Measurements from ENCODE around the gene EMP1.

The EMP1 gene

GRCh38 chr12:13173012-13173932 is 23.3 kb upstream of the EMP1 start:
- Histone ChIP-seq H3K27ac (ENCODE audit: low read length) (peak overlapping the region; percentile 46), H3K27me3 (ENCODE audit: control insufficient read depth in 1 of 2, insufficient read depth in 2 of 2, low read length in 2 of 2) (peaks cover 0 to 3% of the 10 kb centered on the region in 2 donors), H3K4me1 (ENCODE audit: control insufficient read depth, insufficient read depth, low read length) (peaks cover 3% of the 10 kb centered on the region), H3K4me3 (ENCODE audit: low read length in 2 of 2) (no peak overlapping the region), H3K9ac (ENCODE audit: low read length in 2 of 2) (no peak overlapping the region), H3K9me3 (ENCODE audit: control insufficient read depth in 2 of 2, low read length in 2 of 2) (no peaks in the 10 kb centered on the region), H3K36me3 (ENCODE audit: control insufficient read depth in 2 of 2, insufficient read depth in 2 of 2, low read length in 2 of 2) (no peaks in the 10 kb centered on the region)

- H3K4me3 ChIP-seq (ENCODE audit: low read length in 2 of 2), result no peak overlapping the region
- H3K9me3 ChIP-seq (ENCODE audit: control insufficient read depth in 2 of 2, low read length in 2 of 2), result no peaks in the 10 kb centered on the region
- peaks cover 3% of the 10 kb centered on the region for H3K4me1 ChIP-seq (ENCODE audit: control insufficient read depth, insufficient read depth, low read length)
- no peak overlapping the region for H3K27ac ChIP-seq (ENCODE audit: low read length)
- no peak overlapping the region for H3K9ac ChIP-seq (ENCODE audit: low read length in 2 of 2)
- H3K36me3 ChIP-seq (ENCODE audit: control insufficient read depth in 2 of 2, insufficient read depth in 2 of 2, low read length in 2 of 2), result no peaks in the 10 kb centered on the region
- H3K27me3 ChIP-seq (ENCODE audit: control insufficient read depth in 1 of 2, insufficient read depth in 2 of 2, low read length in 2 of 2), result peaks cover 0 to 6% of the 10 kb centered on the region in 2 donors
Measured at GRCh38 chr12:13175499-13175898, 21.0 kb upstream of the EMP1 start.

GRCh38 chr12:13176256-13176655 is 20.3 kb upstream of the EMP1 start:
- Histone ChIP-seq H3K27me3 (ENCODE audit: control insufficient read depth in 1 of 2, insufficient read depth in 2 of 2, low read length in 2 of 2) (peaks cover 0 to 6% of the 10 kb centered on the region in 2 donors), H3K4me1 (ENCODE audit: control insufficient read depth, insufficient read depth, low read length) (peaks cover 3% of the 10 kb centered on the region), H3K9ac (ENCODE audit: low read length in 2 of 2) (no peak overlapping the region), H3K4me3 (ENCODE audit: low read length in 2 of 2) (no peak overlapping the region), H3K36me3 (ENCODE audit: control insufficient read depth in 2 of 2, insufficient read depth in 2 of 2, low read length in 2 of 2) (no peaks in the 10 kb centered on the region), H3K9me3 (ENCODE audit: control insufficient read depth in 2 of 2, low read length in 2 of 2) (no peaks in the 10 kb centered on the region), H3K27ac (ENCODE audit: low read length) (no peak overlapping the region)

GRCh38 chr12:13177373-13177772 is 19.2 kb upstream of the EMP1 start:
- H3K27ac ChIP-seq (ENCODE audit: low read length), result no peak overlapping the region
- H3K4me3 ChIP-seq (ENCODE audit: low read length in 2 of 2), result no peak overlapping the region
- H3K4me1 ChIP-seq (ENCODE audit: control insufficient read depth, insufficient read depth, low read length), result peaks cover 3% of the 10 kb centered on the region
- H3K27me3 ChIP-seq (ENCODE audit: control insufficient read depth in 1 of 2, insufficient read depth in 2 of 2, low read length in 2 of 2), result peaks cover 0 to 6% of the 10 kb centered on the region in 2 donors
- no peaks in the 10 kb centered on the region for H3K9me3 ChIP-seq (ENCODE audit: control insufficient read depth in 2 of 2, low read length in 2 of 2)
- no peak overlapping the region for H3K9ac ChIP-seq (ENCODE audit: low read length in 2 of 2)
- H3K36me3 ChIP-seq (ENCODE audit: control insufficient read depth in 2 of 2, insufficient read depth in 2 of 2, low read length in 2 of 2), result no peaks in the 10 kb centered on the region

GRCh38 chr12:13177906-13178305 is 18.6 kb upstream of the EMP1 start:
- peaks cover 3% of the 10 kb centered on the region for H3K4me1 ChIP-seq (ENCODE audit: control insufficient read depth, insufficient read depth, low read length)
- no peak overlapping the region for H3K9ac ChIP-seq (ENCODE audit: low read length in 2 of 2)
- H3K4me3 ChIP-seq (ENCODE audit: low read length in 2 of 2), result no peak overlapping the region
- H3K27ac ChIP-seq (ENCODE audit: low read length), result no peak overlapping the region
- peaks cover 0 to 6% of the 10 kb centered on the region in 2 donors for H3K27me3 ChIP-seq (ENCODE audit: control insufficient read depth in 1 of 2, insufficient read depth in 2 of 2, low read length in 2 of 2)
- no peaks in the 10 kb centered on the region for H3K36me3 ChIP-seq (ENCODE audit: control insufficient read depth in 2 of 2, insufficient read depth in 2 of 2, low read length in 2 of 2)
- no peaks in the 10 kb centered on the region for H3K9me3 ChIP-seq (ENCODE audit: control insufficient read depth in 2 of 2, low read length in 2 of 2)

GRCh38 chr12:13178568-13179210 is 17.8 kb upstream of the EMP1 start:
- H3K36me3 ChIP-seq (ENCODE audit: control insufficient read depth in 2 of 2, insufficient read depth in 2 of 2, low read length in 2 of 2), result no peaks in the 10 kb centered on the region
- peak overlapping the region in 1 of 2 donors; percentile 15 for H3K4me3 ChIP-seq (ENCODE audit: low read length in 2 of 2)
- H3K27ac ChIP-seq (ENCODE audit: low read length), result no peak overlapping the region
- H3K9ac ChIP-seq (ENCODE audit: low read length in 2 of 2), result no peak overlapping the region
- H3K9me3 ChIP-seq (ENCODE audit: control insufficient read depth in 2 of 2, low read length in 2 of 2), result no peaks in the 10 kb centered on the region
- H3K27me3 ChIP-seq (ENCODE audit: control insufficient read depth in 1 of 2, insufficient read depth in 2 of 2, low read length in 2 of 2), result peaks cover 0 to 6% of the 10 kb centered on the region in 2 donors
- H3K4me1 ChIP-seq (ENCODE audit: control insufficient read depth, insufficient read depth, low read length), result peaks cover 2% of the 10 kb centered on the region

- peaks cover 0 to 6% of the 10 kb centered on the region in 2 donors for H3K27me3 ChIP-seq (ENCODE audit: control insufficient read depth in 1 of 2, insufficient read depth in 2 of 2, low read length in 2 of 2)
- peak overlapping the region; percentile 64 for H3K27ac ChIP-seq (ENCODE audit: low read length)
- no peaks in the 10 kb centered on the region for H3K4me1 ChIP-seq (ENCODE audit: control insufficient read depth, insufficient read depth, low read length)
- no peaks in the 10 kb centered on the region for H3K9me3 ChIP-seq (ENCODE audit: control insufficient read depth in 2 of 2, low read length in 2 of 2)
- H3K36me3 ChIP-seq (ENCODE audit: control insufficient read depth in 2 of 2, insufficient read depth in 2 of 2, low read length in 2 of 2), result no peaks in the 10 kb centered on the region
- H3K4me3 ChIP-seq (ENCODE audit: low read length in 2 of 2), result peak overlapping the region in 1 of 2 donors; percentile 22
- no peak overlapping the region for H3K9ac ChIP-seq (ENCODE audit: low read length in 2 of 2)
Measured at GRCh38 chr12:13179211-13180074, 17.1 kb upstream of the EMP1 start.

- H3K4me3 ChIP-seq (ENCODE audit: low read length in 2 of 2), result no peak overlapping the region
- H3K27me3 ChIP-seq (ENCODE audit: control insufficient read depth in 1 of 2, insufficient read depth in 2 of 2, low read length in 2 of 2), result peaks cover 0 to 3% of the 10 kb centered on the region in 2 donors
- H3K36me3 ChIP-seq (ENCODE audit: control insufficient read depth in 2 of 2, insufficient read depth in 2 of 2, low read length in 2 of 2), result no peaks in the 10 kb centered on the region
- no peaks in the 10 kb centered on the region for H3K9me3 ChIP-seq (ENCODE audit: control insufficient read depth in 2 of 2, low read length in 2 of 2)
- H3K9ac ChIP-seq (ENCODE audit: low read length in 2 of 2), result no peak overlapping the region
- H3K27ac ChIP-seq (ENCODE audit: low read length), result no peak overlapping the region
- H3K4me1 ChIP-seq (ENCODE audit: control insufficient read depth, insufficient read depth, low read length), result no peaks in the 10 kb centered on the region
Measured at GRCh38 chr12:13181375-13182070, 15.0 kb upstream of the EMP1 start.

- no peak overlapping the region for H3K9ac ChIP-seq (ENCODE audit: low read length in 2 of 2)
- H3K27ac ChIP-seq (ENCODE audit: low read length), result no peak overlapping the region
- no peaks in the 10 kb centered on the region for H3K9me3 ChIP-seq (ENCODE audit: control insufficient read depth in 2 of 2, low read length in 2 of 2)
- H3K27me3 ChIP-seq (ENCODE audit: control insufficient read depth in 1 of 2, insufficient read depth in 2 of 2, low read length in 2 of 2), result peaks cover 0 to 3% of the 10 kb centered on the region in 2 donors
- H3K4me3 ChIP-seq (ENCODE audit: low read length in 2 of 2), result no peak overlapping the region
- no peaks in the 10 kb centered on the region for H3K36me3 ChIP-seq (ENCODE audit: control insufficient read depth in 2 of 2, insufficient read depth in 2 of 2, low read length in 2 of 2)
- no peaks in the 10 kb centered on the region for H3K4me1 ChIP-seq (ENCODE audit: control insufficient read depth, insufficient read depth, low read length)
Measured at GRCh38 chr12:13182881-13183280, 13.6 kb upstream of the EMP1 start.

- Histone ChIP-seq H3K9me3 (ENCODE audit: control insufficient read depth in 2 of 2, low read length in 2 of 2) (no peaks in the 10 kb centered on the region), H3K9ac (ENCODE audit: low read length in 2 of 2) (no peak overlapping the region), H3K4me1 (ENCODE audit: control insufficient read depth, insufficient read depth, low read length) (no peaks in the 10 kb centered on the region), H3K27me3 (ENCODE audit: control insufficient read depth in 1 of 2, insufficient read depth in 2 of 2, low read length in 2 of 2) (peaks cover 0 to 3% of the 10 kb centered on the region in 2 donors), H3K27ac (ENCODE audit: low read length) (no peak overlapping the region), H3K4me3 (ENCODE audit: low read length in 2 of 2) (no peak overlapping the region), H3K36me3 (ENCODE audit: control insufficient read depth in 2 of 2, insufficient read depth in 2 of 2, low read length in 2 of 2) (no peaks in the 10 kb centered on the region)
Measured at GRCh38 chr12:13183620-13184019, 12.9 kb upstream of the EMP1 start.
